GM19324 (cell line): ENCODE results near the gene FAM184B.
"Not testable (repeated sequence)": the region's sequence is repeated elsewhere in the genome, so short reads cannot be mapped to it uniquely, and the experiment has no call there.

Source experiments
- ATAC-seq: cut with Tn5 transposase; IDR thresholded peaks from one replicate; pipeline ENCODE4 v1.9.1; 2021; ENCODE audit warnings: mild to moderate bottlenecking, moderate library complexity; ENCODE audit not compliant: unreplicated experiment, low FRiP score

Gene FAM184B

GRCh38 chr4:17721496-17722355 is 59.7 kb downstream of the FAM184B start:
- ATAC-seq, result no peak

DNA sequence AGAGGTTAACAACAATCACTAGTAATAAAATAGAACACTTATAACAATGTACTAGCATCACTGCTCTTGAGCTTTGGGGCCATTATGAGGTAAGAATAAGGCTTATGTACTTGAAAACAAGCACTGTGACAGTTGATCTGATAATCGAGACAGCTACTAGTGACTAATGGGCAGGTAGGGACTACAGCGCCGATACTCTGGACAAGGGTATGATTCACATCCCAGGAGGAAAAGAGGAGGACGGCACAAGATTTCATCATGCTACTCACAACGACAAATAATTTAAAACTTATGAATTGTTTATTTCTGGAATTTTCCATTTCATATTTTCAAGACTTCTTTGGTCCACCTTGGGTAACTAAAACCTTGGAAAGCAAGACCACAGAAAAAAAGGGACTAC is 62.3 kb downstream of the FAM184B start:
- ATAC-seq, result no peak

- ATAC-seq, result no peak
These were observed 63.0 kb downstream of the FAM184B start for GRCh38 chr4:17718471-17718870.

DNA sequence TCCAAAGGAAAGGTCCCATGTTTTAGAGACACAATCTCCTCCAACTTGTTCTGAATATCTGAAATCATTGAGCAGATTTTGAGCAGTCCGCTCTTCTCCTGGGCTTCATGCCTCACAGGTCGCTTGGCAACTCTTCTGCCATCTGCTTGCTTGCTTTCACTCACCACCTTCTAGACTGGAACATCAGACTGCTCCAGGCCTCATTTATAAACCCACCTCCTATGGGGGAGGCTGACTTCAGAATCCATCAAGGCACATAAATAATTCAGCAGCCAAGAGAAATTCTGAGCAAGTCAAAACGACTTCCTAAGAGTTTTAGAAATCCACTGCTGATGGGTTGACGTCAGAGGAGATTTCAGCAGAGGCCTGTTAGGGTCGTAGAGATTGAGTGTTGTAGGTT is 64.1 kb downstream of the FAM184B start:
- ATAC-seq, result no peak

- no peak for ATAC-seq
These were observed 65.9 kb downstream of the FAM184B start for GRCh38 chr4:17715511-17715910.

DNA sequence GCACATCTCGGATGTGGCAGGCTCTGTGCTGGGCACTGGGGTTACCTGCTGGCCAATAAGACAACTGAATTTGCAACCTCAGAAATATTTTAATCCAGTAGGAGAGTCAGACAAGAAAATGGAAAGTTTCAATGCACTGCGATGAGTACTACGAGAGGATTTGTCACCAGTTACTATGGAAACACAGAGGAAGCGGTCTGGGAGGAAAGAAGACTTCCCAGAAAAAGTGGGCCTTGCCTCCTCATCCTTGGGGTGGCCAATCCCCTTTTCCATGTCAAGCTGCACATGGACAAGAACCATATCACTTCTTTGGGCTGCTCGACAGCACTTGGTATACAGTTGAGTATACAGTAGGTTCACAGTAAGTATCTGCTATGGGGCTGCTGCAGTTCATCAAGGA is 67.6 kb downstream of the FAM184B start:
- ATAC-seq, result no peak

DNA sequence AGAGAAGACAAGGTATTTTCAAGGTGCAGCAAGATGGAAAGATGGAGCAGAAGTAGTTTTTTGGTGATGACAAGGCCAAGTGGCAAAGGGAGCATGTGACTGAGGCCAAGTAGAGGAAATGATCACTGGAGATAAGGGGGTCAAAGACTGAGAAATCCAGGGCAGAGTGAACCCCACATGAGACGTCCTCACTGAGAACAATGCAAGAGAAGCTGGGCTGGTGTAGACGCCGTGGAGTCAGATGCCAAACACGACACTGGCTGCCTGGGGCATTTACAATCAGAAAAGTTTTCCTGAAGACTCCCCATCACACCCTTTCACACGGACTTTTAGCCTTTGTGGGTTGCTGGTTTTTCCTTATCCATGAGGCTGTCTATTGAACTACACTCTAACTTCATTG is 69.3 kb downstream of the FAM184B start:
- ATAC-seq, result no peak

GRCh38 chr4:17711206-17711605 is 70.2 kb downstream of the FAM184B start:
- ATAC-seq, result not testable (repeated sequence)

DNA sequence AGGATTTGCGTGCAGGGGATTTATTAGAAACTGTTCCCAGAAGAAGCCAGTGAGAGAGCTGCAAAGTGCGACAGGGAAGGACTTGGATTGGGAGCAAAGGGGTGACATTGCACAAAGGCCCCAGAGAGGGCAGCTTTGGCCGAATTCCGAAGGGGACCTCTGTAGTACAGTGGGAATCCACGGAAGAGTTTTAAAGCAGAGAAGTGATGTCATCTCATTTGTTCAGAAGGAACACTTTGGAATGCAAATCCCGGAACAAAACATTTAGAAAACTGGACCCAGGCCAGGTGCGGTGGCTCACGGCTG is 71.7 kb downstream of the FAM184B start:
- no peak for ATAC-seq

DNA sequence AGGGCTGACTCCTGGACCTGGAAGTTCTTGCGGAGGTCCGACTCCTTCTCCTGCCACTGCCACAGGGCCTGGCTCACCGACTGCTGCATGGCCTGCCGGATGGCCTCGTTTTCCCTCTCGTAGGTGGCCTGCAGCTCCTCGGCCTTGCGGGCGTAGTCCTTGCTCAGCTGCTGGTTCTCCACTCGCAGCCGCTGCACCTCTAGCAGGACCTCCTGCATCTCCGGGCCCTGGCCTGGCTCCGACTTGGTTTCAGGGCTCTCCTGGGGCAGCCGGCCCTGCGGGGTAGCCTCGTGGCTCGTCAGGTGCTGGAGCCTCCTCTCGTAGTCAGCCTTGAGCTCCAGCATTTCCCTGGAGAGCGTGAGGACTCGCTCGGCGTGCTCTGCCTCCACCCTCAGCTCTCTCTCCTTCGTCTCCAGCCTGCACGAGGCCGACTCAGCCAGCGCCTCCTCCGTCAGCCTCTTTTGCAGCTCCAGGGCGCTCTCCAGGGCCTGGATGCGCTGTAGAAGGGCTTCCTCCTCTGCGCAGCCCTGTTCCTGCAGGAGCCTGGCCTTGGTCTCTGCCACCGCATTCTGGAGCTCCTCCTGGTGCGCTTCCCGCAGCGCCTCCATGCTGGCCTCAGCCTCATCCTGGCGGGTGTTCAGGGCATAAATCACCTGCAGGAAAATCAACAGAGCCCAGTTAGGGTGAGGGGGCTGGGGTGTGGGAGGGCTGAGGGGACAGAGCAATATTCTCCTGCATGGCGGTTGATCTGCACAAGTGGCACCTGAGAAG is 72.2 kb downstream of the FAM184B start:
- ATAC-seq, result no peak

- no peak for ATAC-seq
These were observed 73.8 kb downstream of the FAM184B start for GRCh38 chr4:17707671-17708070.

- no peak for ATAC-seq
These were observed 76.3 kb downstream of the FAM184B start for GRCh38 chr4:17705107-17705506.

- ATAC-seq, result no peak
These were observed 77.3 kb downstream of the FAM184B start for GRCh38 chr4:17704020-17704650.

DNA sequence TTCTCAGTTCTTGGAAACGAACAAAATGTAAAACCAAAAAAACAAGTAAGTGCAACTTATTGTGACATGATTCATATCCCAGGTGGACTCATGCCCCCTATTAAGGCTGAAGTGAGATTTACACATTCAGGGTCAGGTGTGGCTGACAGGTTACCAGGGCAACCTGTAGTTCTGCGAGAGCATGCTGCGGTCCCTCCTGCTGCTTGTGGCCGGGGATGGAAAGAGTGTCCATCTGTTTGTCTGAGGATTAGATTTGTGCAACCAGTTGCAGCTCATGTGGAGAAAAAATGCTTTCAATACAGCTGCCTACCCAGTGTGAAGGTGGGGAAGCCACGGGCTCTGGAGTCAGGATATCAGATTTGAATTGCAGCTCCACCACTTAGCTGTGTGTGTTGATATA is 78.8 kb downstream of the FAM184B start:
- no peak for ATAC-seq

DNA sequence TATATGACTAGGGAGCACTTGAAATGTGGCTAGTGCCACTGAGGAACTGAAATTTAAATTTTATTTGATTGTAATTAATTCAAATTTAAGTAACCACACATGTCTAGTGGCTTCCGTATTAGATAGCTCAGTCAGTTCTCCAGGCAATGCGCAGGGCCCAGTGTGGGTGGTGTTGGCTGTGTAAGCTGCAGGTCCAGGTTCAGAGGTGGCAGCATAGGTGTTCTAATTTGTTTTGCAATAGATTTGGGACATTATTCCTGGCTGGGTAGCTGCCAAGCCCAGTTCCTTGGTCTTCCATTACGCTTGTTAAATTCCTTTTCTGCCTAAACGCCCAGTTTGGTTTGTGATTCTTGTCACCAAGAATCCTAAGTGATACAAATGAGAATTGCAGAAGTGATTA is 79.5 kb downstream of the FAM184B start:
- ATAC-seq, result no peak

GRCh38 chr4:17701138-17701839 is 80.1 kb downstream of the FAM184B start:
- no peak for ATAC-seq

- no peak for ATAC-seq
These were observed 82.0 kb downstream of the FAM184B start for GRCh38 chr4:17699380-17699779.

DNA sequence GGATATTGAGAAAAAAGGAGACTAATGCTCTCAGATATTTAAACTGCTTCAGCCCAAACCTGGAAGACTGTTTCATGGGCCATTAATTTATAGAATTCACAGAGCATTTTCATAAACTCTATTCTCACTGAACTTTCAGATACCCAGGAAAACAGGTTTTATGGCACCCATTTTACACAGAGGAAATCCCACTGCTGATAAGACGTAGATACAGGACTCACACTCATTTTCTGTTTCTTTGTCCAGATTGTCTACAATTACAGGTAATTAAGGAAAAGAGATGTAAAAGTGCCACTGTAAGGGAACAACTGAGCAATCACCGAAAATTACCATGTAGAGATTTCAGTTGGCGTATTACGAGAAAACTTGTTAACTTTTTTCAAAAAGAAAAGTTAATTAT is 83.3 kb downstream of the FAM184B start:
- no peak for ATAC-seq

DNA sequence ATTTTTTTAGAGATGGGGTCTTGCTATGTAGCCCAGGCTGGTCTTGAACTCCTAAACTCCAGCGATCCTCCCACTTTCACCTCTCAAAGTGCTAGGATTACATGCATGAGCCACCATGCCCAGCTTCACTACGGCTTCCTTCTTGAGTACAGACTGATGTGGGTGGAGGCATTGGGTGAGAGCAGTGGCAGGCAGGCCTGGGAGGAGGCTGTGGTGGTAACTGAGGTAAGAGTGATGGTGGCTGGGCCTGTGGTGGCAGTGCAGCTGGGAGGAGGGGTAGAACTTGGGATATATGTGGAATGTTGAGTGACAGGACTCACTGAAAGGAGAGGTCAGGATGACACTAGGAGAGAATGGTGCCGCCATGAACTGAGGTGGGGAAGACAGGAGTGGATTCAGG is 86.1 kb downstream of the FAM184B start:
- no peak for ATAC-seq

- no peak for ATAC-seq
These were observed 86.9 kb downstream of the FAM184B start for GRCh38 chr4:17694552-17694951.

GRCh38 chr4:17690898-17691297 is 90.5 kb downstream of the FAM184B start:
- ATAC-seq, result no peak
